Upper lobe of left lung (tissue), 6 donors: ENCODE results near the gene GALR1. TPM values are rescaled to one million over a fixed set of nuclear protein-coding genes. Genes with fewer than 3 reads are reported as not detected.
A peak's percentile ranks its signal among the peaks of the same experiment; 100 is the strongest.

Source experiments
- ATAC-seq, 2 donors: fragments of 200-7000 bp; cut with Tn5 transposase; one replicate each; pipeline ENCODE4 v1.9.1; 2022; ENCODE audit warnings: mild to moderate bottlenecking in 2 of 2, moderate library complexity in 2 of 2; ENCODE audit not compliant: low FRiP score in 2 of 2
- DNase-seq, 2 donors: peaks; one replicate each; pipeline ENCODE4 v3.0.0-alpha.2; 2019 to 2020
- H3K27ac ChIP-seq, 4 donors: fragments of 200-600 bp; sonication (generic); one replicate each; pipeline ENCODE4 v1.5.1; 2016 to 2019
- H3K27me3 ChIP-seq, 4 donors: fragments of 200-600 bp; sonication (generic); one replicate each; pipeline ENCODE4 v1.5.1; 2017 to 2019
- H3K36me3 ChIP-seq, 4 donors: fragments of 200-600 bp; sonication (generic); one replicate each; pipeline ENCODE4 v1.5.1; 2016 to 2019
- H3K4me1 ChIP-seq, 4 donors: fragments of 200-600 bp; sonication (generic); one replicate each; pipeline ENCODE4 v1.5.1; 2018 to 2019
- H3K4me3 ChIP-seq, 4 donors: fragments of 200-600 bp; sonication (generic); one replicate each; pipeline ENCODE4 v1.5.1; 2017 to 2019; ENCODE audit warnings: mild to moderate bottlenecking in 2 of 4, moderate library complexity in 1 of 4
- H3K9me3 ChIP-seq, 4 donors: fragments of 200-600 bp; sonication (generic); one replicate each; pipeline ENCODE4 v1.5.1; 2018 to 2019
- EP300 ChIP-seq, 4 donors: sonication (generic); formaldehyde crosslinking; IDR thresholded peaks; one replicate each; pipeline ENCODE4 v1.5.1; 2017; ENCODE audit warnings: antibody characterized with exemption in 4 of 4, control low read depth in 2 of 4
- POLR2A ChIP-seq, 4 donors: fragments of 450-650 bp; IDR thresholded peaks; one replicate each; pipeline ENCODE4 v1.5.1; 2016 to 2017; ENCODE audit warnings: antibody characterized with exemption in 4 of 4, mild to moderate bottlenecking in 2 of 4
- POLR2AphosphoS5 ChIP-seq, 2 donors: sonication (generic); formaldehyde crosslinking; IDR thresholded peaks; one replicate each; pipeline ENCODE4 v1.5.1; 2017; ENCODE audit warnings: antibody characterized with exemption in 2 of 2
- WGBS, 2 donors: methylation state at CpG; one replicate each; pipeline ENCODE4 v1.1.5; 2017 to 2018; 5-methylcytosine and 5-hydroxymethylcytosine counted together
- total RNA-seq, 6 donors: library from RNA; depleted of rRNA in 4 of 6; stranded (reverse); fragments of >200 nt in 4 of 6; gene quantifications; one replicate each; pipeline versions ENCODE4 v1.1.0 to v1.2.1, GENCODE V29; 2016 to 2021
- TF ChIP-seq, protein P1 (sequence below), 6 experiments: fragments of 450-650 bp in 4 of 6; fragments of 200-600 bp in 2 of 6; sonication (generic) in 2 of 6; IDR thresholded peaks; one replicate each; pipeline ENCODE4 v1.5.1; 2016 to 2019; ENCODE audit warnings: antibody characterized with exemption in 6 of 6
- donor health status: DM: no; HTN: no; CAD: no; lungs with moderate emphysema.
- donor health status: DM: no; HTN: yes; CAD: no; lungs with severe emphysema.

GALR1 gene
- total RNA-seq, result not detected

DNA sequence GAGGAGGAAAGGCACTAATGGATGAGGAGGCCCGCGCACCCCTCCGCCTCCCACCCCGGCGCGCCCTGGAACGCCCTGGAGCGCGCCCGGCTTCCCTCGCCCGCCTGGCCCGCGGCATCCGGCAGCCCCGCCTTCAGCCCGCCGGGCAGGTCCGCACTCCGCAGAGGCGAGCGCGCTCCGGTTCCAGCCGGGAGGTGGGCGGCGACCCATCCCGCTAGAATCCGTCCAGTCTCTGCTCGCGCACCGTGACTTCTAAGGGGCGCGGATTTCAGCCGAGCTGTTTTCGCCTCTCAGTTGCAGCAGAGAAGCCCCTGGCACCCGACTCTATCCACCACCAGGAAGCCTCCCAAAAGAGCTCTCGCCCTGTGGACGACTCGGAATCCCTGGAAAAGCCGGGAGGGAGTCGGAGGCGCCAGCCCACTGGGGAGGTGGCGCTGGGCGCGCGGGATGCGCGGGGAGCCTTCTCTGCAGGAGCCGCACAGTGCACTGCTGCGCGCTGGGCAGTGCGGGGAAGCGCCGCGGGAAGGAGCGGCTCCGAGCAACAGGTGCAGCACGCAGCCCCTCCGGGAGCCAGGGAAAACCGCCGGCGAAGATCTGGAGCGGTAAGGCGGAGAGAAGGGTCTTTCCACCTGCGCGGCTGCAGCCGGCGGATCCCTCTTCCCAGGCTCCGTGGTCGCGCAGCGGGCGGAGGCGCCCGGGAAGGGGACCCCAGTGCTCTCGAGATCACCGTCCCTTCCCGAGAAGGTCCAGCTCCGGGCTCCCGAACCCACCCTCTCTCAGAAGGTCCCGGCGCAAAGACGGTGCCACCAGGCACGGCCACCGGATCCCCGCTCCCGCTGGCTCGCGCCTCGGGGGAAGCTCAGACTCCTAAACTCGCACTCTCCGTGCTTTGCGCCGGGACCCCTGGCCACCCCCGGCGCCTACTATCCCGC is at the start of gene GALR1:
Gene GALR1 (plus strand): TSS at position 280 of the 932 bp plus-strand sequence. CDS start 701 bp downstream, outside the sequence.
- H3K36me3 ChIP-seq, result no peaks in the 10 kb centered on the region
- peaks cover 4 to 28% (median 16%) of the 10 kb centered on the region in 4 donors for H3K4me1 ChIP-seq
- no peak within 1 kb of the TSS for H3K27ac ChIP-seq
- TF ChIP-seq POLR2A (IDR thresholded peaks at IDR 0.05), result no peak
- TF ChIP-seq, protein P1, sequence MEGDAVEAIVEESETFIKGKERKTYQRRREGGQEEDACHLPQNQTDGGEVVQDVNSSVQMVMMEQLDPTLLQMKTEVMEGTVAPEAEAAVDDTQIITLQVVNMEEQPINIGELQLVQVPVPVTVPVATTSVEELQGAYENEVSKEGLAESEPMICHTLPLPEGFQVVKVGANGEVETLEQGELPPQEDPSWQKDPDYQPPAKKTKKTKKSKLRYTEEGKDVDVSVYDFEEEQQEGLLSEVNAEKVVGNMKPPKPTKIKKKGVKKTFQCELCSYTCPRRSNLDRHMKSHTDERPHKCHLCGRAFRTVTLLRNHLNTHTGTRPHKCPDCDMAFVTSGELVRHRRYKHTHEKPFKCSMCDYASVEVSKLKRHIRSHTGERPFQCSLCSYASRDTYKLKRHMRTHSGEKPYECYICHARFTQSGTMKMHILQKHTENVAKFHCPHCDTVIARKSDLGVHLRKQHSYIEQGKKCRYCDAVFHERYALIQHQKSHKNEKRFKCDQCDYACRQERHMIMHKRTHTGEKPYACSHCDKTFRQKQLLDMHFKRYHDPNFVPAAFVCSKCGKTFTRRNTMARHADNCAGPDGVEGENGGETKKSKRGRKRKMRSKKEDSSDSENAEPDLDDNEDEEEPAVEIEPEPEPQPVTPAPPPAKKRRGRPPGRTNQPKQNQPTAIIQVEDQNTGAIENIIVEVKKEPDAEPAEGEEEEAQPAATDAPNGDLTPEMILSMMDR (IDR thresholded peaks at IDR 0.05), result no peak
- TF ChIP-seq EP300 (IDR thresholded peaks at IDR 0.05), result no peak
- no peak for TF ChIP-seq POLR2AphosphoS5 (IDR thresholded peaks at IDR 0.05)
- H3K27me3 ChIP-seq, result peaks cover 0 to 34% (median 18%) of the 10 kb centered on the region in 4 donors
- ATAC-seq, result peak in 1 of 2 donors; percentile 78
- H3K4me3 ChIP-seq, result peak within 1 kb of the TSS in 3 of 4 donors; percentile 27 to 41 (median 31)
- peaks cover 0 to 5% (median 0%) of the 10 kb centered on the region in 4 donors for H3K9me3 ChIP-seq
- peak in 1 of 2 donors; percentile 77 for DNase-seq
- WGBS, 2 donors, result 1 to 3% methylated on average over 33 to 42 of the region's 98 CpGs

DNA sequence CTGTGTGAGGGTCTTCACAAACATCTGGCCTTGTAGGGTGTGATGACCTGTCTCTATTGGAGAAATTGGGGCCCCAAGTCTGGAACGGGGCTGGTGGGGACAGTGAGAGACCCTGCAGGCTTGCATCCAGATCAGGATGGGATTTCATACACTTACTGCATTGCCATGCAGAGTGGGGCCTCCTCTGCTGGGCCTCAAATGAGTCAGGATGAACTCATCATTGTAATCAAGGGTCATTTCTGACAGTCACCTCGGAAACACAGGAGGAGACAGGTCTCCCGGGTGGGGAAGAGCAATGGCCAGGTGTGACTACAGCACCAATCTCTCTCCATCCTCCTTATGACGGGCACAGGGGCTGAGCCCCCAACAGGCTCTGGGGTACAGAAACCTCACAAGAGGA is 48.1 kb upstream of the GALR1 start:
- no peak for DNase-seq
- no peak for ATAC-seq
- peaks cover 0 to 5% (median 0%) of the 10 kb centered on the region in 4 donors for H3K4me1 ChIP-seq
- H3K4me3 ChIP-seq, result no peak overlapping the region
- no peaks in the 10 kb centered on the region for H3K9me3 ChIP-seq
- H3K27ac ChIP-seq, result no peak overlapping the region
- no peaks in the 10 kb centered on the region for H3K27me3 ChIP-seq
- H3K36me3 ChIP-seq, result no peaks in the 10 kb centered on the region
- 76 to 89% methylated on average over 4 of the region's 4 CpGs for WGBS, 2 donors
- TF ChIP-seq EP300 (IDR thresholded peaks at IDR 0.05) (no peak), POLR2AphosphoS5 (IDR thresholded peaks at IDR 0.05) (no peak)
- TF ChIP-seq, protein P1 (IDR thresholded peaks at IDR 0.05), result no peak

GRCh38 chr18:77202329-77202728 is 47.3 kb upstream of the GALR1 start:
- Histone ChIP-seq H3K4me3 (no peak overlapping the region), H3K9me3 (no peaks in the 10 kb centered on the region), H3K4me1 (peaks cover 3 to 8% (median 5%) of the 10 kb centered on the region in 4 donors), H3K27ac (no peak overlapping the region), H3K27me3 (no peaks in the 10 kb centered on the region), H3K36me3 (no peaks in the 10 kb centered on the region)
- no peak for ATAC-seq
- TF ChIP-seq POLR2A (IDR thresholded peaks at IDR 0.05), result no peak
- TF ChIP-seq EP300 (IDR thresholded peaks at IDR 0.05), result no peak
- TF ChIP-seq, protein P1 (IDR thresholded peaks at IDR 0.05), result no peak
- TF ChIP-seq POLR2AphosphoS5 (IDR thresholded peaks at IDR 0.05), result no peak
- DNase-seq, result no peak
- WGBS, 2 donors, result 88 to 91% methylated on average over 7 of the region's 7 CpGs

DNA sequence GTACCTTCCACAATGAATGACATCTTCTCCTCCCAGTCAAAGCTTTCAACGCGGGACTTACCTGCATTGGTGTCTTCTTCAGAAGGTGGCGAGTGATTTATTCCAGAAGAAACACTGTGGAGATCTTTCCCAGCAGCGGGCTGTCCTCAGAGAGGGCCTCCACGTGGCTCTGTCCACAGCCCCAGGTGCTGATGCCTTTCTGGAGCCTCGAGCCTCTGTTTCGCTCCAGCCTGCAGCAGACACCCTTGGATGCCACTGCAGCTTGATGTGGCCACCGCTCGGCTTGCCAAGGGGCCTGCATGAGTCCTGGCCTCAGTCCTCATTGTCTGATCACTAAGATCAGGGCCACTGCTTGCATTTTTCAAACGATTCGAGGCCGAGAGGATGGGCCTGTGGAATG is 46.6 kb upstream of the GALR1 start:
- no peaks in the 10 kb centered on the region for H3K36me3 ChIP-seq
- peaks cover 9 to 15% (median 11%) of the 10 kb centered on the region in 4 donors for H3K4me1 ChIP-seq
- no peak for DNase-seq
- no peaks in the 10 kb centered on the region for H3K27me3 ChIP-seq
- no peak overlapping the region for H3K4me3 ChIP-seq
- WGBS, 2 donors, result 84 to 90% methylated on average over 10 to 12 of the region's 12 CpGs
- no peaks in the 10 kb centered on the region for H3K9me3 ChIP-seq
- TF ChIP-seq EP300 (IDR thresholded peaks at IDR 0.05) (no peak), POLR2A (IDR thresholded peaks at IDR 0.05) (no peak), POLR2AphosphoS5 (IDR thresholded peaks at IDR 0.05) (no peak)
- TF ChIP-seq, protein P1 (IDR thresholded peaks at IDR 0.05), result no peak
- no peak overlapping the region for H3K27ac ChIP-seq
- no peak for ATAC-seq
